CD14-positive monocyte (primary cell): Measurements from ENCODE around the gene FOXP1. TPM values are rescaled to one million over a fixed set of nuclear protein-coding genes. Genes with fewer than 3 reads are reported as not detected.
A peak's percentile ranks its signal among the peaks of the same experiment; 100 is the strongest.

Experiments
- DNase-seq, 3 donors: peaks; one replicate each; pipeline ENCODE4 v3.0.0-alpha.2; 2011 to 2022
- H2AFZ ChIP-seq: 2 replicates; pipeline ENCODE4 v1.6.0; 2012; ENCODE audit warnings: mild to moderate bottlenecking, low read depth, low read length, inconsistent platforms; ENCODE audit not compliant: insufficient read depth, poor library complexity, severe bottlenecking
- H3K27ac ChIP-seq, 2 donors: 1 replicate in 1 of 2; 2 replicates in 1 of 2; pipeline ENCODE4 v1.5.1; 2012 to 2013; ENCODE audit warnings: low read length in 2 of 2, control low read depth in 1 of 2, inconsistent platforms in 1 of 2, low read depth in 1 of 2, mild to moderate bottlenecking in 1 of 2
- H3K27me3 ChIP-seq, 2 donors: one replicate each; pipeline versions ENCODE4 v1.6.0 to v1.6.1; 2011 to 2013; ENCODE audit warnings: low read length in 2 of 2; ENCODE audit not compliant: control insufficient read depth in 2 of 2, insufficient read depth in 2 of 2
- H3K36me3 ChIP-seq, 2 donors: replicated peaks in 1 of 2; 1 replicate in 1 of 2; 2 replicates in 1 of 2; pipeline versions ENCODE4 v1.5.1 to v1.6.1; 2012 to 2013; ENCODE audit warnings: low read length in 2 of 2, control low read depth in 1 of 2, inconsistent platforms in 1 of 2, mild to moderate bottlenecking in 1 of 2; ENCODE audit not compliant: insufficient read depth in 2 of 2, control insufficient read depth in 1 of 2
- H3K4me1 ChIP-seq, 2 donors: 1 replicate in 1 of 2; 2 replicates in 1 of 2; pipeline versions ENCODE4 v1.5.1 to v1.6.1; 2012 to 2013; ENCODE audit warnings: low read length in 2 of 2, control low read depth in 1 of 2, inconsistent platforms in 1 of 2, mild to moderate bottlenecking in 1 of 2, moderate library complexity in 1 of 2; ENCODE audit not compliant: insufficient read depth in 2 of 2, control insufficient read depth in 1 of 2
- H3K4me2 ChIP-seq: replicated peaks from 2 replicates; pipeline ENCODE3; 2012; ENCODE audit warnings: low read length, moderate library complexity, mild to moderate bottlenecking; ENCODE audit not compliant: poor library complexity, severe bottlenecking; ENCODE audit errors: extremely low read depth
- H3K4me3 ChIP-seq, 3 experiments: fragments of 200-600 bp in 1 of 3; sonication (generic) in 1 of 3; replicated peaks in 1 of 3; 1 replicate in 2 of 3; 2 replicates in 1 of 3; pipeline ENCODE4 v1.5.1; 2011 to 2013; ENCODE audit warnings: low read length in 3 of 3, mild to moderate bottlenecking in 3 of 3, control low read depth in 2 of 3, low read depth in 2 of 3, inconsistent platforms in 1 of 3, moderate library complexity in 1 of 3
- H3K79me2 ChIP-seq: 2 replicates; pipeline ENCODE4 v1.6.0; 2012; ENCODE audit warnings: mild to moderate bottlenecking, control low read depth, inconsistent platforms, low read length, moderate library complexity; ENCODE audit not compliant: insufficient read depth
- H3K9ac ChIP-seq: 2 replicates; pipeline ENCODE4 v1.6.0; 2017; ENCODE audit warnings: low read length, mild to moderate bottlenecking; ENCODE audit not compliant: insufficient read depth, poor library complexity, severe bottlenecking
- H3K9me3 ChIP-seq, 2 donors: replicated peaks in 1 of 2; 1 replicate in 1 of 2; 2 replicates in 1 of 2; pipeline versions ENCODE4 v1.5.1 to v1.6.1; 2012 to 2013; ENCODE audit warnings: low read length in 2 of 2, control low read depth in 1 of 2; ENCODE audit not compliant: control insufficient read depth in 1 of 2, insufficient read depth in 1 of 2
- H4K20me1 ChIP-seq: 2 replicates; pipeline ENCODE4 v1.6.0; 2012; ENCODE audit warnings: mild to moderate bottlenecking, low read length, control low read depth, moderate library complexity; ENCODE audit not compliant: insufficient read depth
- H3K27ac Mint-ChIP-seq, 7 donors: one replicate each; pipeline ENCODE4 v1.8.0; 2020; ENCODE audit warnings: mild to moderate bottlenecking in 7 of 7, mixed read lengths in 7 of 7, moderate library complexity in 6 of 7, inconsistent platforms in 2 of 7
- H3K27me3 Mint-ChIP-seq, 3 donors: one replicate each; pipeline ENCODE4 v1.8.0; 2021 to 2022; ENCODE audit warnings: low read depth in 3 of 3, mild to moderate bottlenecking in 3 of 3, mixed read lengths in 3 of 3, moderate library complexity in 3 of 3, inconsistent platforms in 1 of 3
- H3K36me3 Mint-ChIP-seq, 2 donors: one replicate each; pipeline ENCODE4 v1.8.0; 2020; ENCODE audit warnings: mixed read lengths in 2 of 2, inconsistent platforms in 1 of 2, mild to moderate bottlenecking in 1 of 2
- H3K4me1 Mint-ChIP-seq: one replicate; pipeline ENCODE4 v1.8.0; 2020; ENCODE audit warnings: mild to moderate bottlenecking, mixed read lengths
- H3K4me3 Mint-ChIP-seq, 2 donors: one replicate each; pipeline ENCODE4 v1.8.0; 2020; ENCODE audit warnings: mild to moderate bottlenecking in 2 of 2, mixed read lengths in 2 of 2, moderate library complexity in 1 of 2
- H3K9me3 Mint-ChIP-seq, 7 donors: one replicate each; pipeline ENCODE4 v1.8.0; 2020 to 2022; ENCODE audit warnings: mixed read lengths in 7 of 7, mild to moderate bottlenecking in 6 of 7, moderate library complexity in 6 of 7, inconsistent platforms in 2 of 7
- CTCF ChIP-seq: fragments of 200-600 bp; IDR thresholded peaks from one replicate; pipeline ENCODE4 v1.8.0; 2022; ENCODE audit warnings: antibody characterized with exemption, mild to moderate bottlenecking
- WGBS: methylation state at CpG from one replicate; pipeline ENCODE4 v1.1.5; 2013; ENCODE audit warnings: missing lambda C conversion rate; ENCODE audit not compliant: insufficient coverage; 5-methylcytosine and 5-hydroxymethylcytosine counted together
- intact Hi-C, 2 donors: fragments of 100-400 bp; cut with micrococcal nuclease; formaldehyde crosslinking; loops; one replicate each; pipeline versions ENCODE4 v1.15.0 to v1.15.1; 2023
- polyA plus RNA-seq, 3 donors: library from polyadenylated mRNA; depleted of rRNA in 1 of 3; unstranded in 2 of 3; stranded (reverse) in 1 of 3; fragments of 300-500 nt in 2 of 3; fragments of >200 nt in 1 of 3; fragmentation: Illumina TruSeq in 2 of 3; gene quantifications; 1 replicate in 2 of 3; 2 replicates in 1 of 3; pipeline ENCODE4 v1.2.3, GENCODE V29; 2012 to 2021

Gene FOXP1
- polyA plus RNA-seq, 3 donors, result 25.7 to 42.6 (median 27.8) TPM

- Histone ChIP-seq H3K79me2 (no peaks in the 10 kb centered on the region), H2AFZ (no peak overlapping the region), H3K36me3 (peaks cover 84 to 96% of the 10 kb centered on the region in 2 donors), H3K9me3 (no peaks in the 10 kb centered on the region), H3K4me3 (no peak overlapping the region), H3K9ac (no peak overlapping the region), H3K4me2 (no peak overlapping the region), H3K27ac (no peak overlapping the region), H4K20me1 (no peaks in the 10 kb centered on the region), H3K27me3 (no peaks in the 10 kb centered on the region), H3K4me1 (no peaks in the 10 kb centered on the region)
- no peaks in the 10 kb centered on the region for H3K9me3 Mint-ChIP-seq
- intact Hi-C loops, result no loop called here
- no peak overlapping the region for H3K4me3 Mint-ChIP-seq
- peaks cover 71 to 82% of the 10 kb centered on the region in 2 donors for H3K36me3 Mint-ChIP-seq
- DNase-seq, result no peak
- TF ChIP-seq CTCF, result no peak
- H3K27me3 Mint-ChIP-seq, result no peaks in the 10 kb centered on the region
- H3K4me1 Mint-ChIP-seq, result no peaks in the 10 kb centered on the region
- no peak overlapping the region for H3K27ac Mint-ChIP-seq
- 98% methylated on average over 9 of the region's 11 CpGs for WGBS
Observed at GRCh38 chr3:70972855-70973254, 610.7 kb downstream of the FOXP1 start.

- Histone ChIP-seq H4K20me1 (no peaks in the 10 kb centered on the region), H3K4me3 (no peak overlapping the region), H3K9ac (no peak overlapping the region), H3K79me2 (no peaks in the 10 kb centered on the region), H3K27ac (no peak overlapping the region), H3K9me3 (no peaks in the 10 kb centered on the region), H2AFZ (no peak overlapping the region), H3K4me1 (no peaks in the 10 kb centered on the region), H3K36me3 (peaks cover 80 to 96% of the 10 kb centered on the region in 2 donors), H3K27me3 (no peaks in the 10 kb centered on the region), H3K4me2 (no peak overlapping the region)
- DNase-seq, result no peak
- Mint-ChIP-seq H3K4me1 (no peaks in the 10 kb centered on the region), H3K9me3 (no peaks in the 10 kb centered on the region), H3K4me3 (no peak overlapping the region), H3K27ac (peak overlapping the region in 4 of 7 donors; percentile 6 to 48 (median 28)), H3K36me3 (peaks cover 64 to 78% of the 10 kb centered on the region in 2 donors), H3K27me3 (no peaks in the 10 kb centered on the region)
- no peak for TF ChIP-seq CTCF
- 94% methylated on average over 5 of the region's 6 CpGs for WGBS
- intact Hi-C loops, result no loop called here
Observed at GRCh38 chr3:70970952-70971351, 612.6 kb downstream of the FOXP1 start.
